Keratinocyte (primary cell): ENCODE data around the gene ASTN2. TPM values are rescaled to one million over a fixed set of nuclear protein-coding genes. Genes with fewer than 3 reads are reported as not detected.

ENCODE experiments used
- DNase-seq: peaks from one replicate; pipeline ENCODE4 v3.0.0-alpha.2; 2011; ENCODE audit warnings: low read depth, missing footprints, low spot score
- FAIRE-seq: peaks from 2 replicates; lab custom pipeline; 2011; peaks lifted over from hg19 to GRCh38; lab: Jason Lieb, UNC
- H2AFZ ChIP-seq: 2 replicates; pipeline ENCODE4 v1.6.0; 2012; ENCODE audit warnings: low read length, control low read depth, inconsistent platforms; ENCODE audit not compliant: control insufficient read depth
- H3K27ac ChIP-seq: 2 replicates; pipeline ENCODE4 v1.5.1; 2011; ENCODE audit warnings: low read length; ENCODE audit not compliant: control insufficient read depth, insufficient read depth
- H3K27me3 ChIP-seq: 3 replicates; pipeline ENCODE4 v1.6.0; 2011; ENCODE audit warnings: low read length; ENCODE audit not compliant: control insufficient read depth, insufficient read depth; ENCODE audit errors: extremely low read depth
- H3K36me3 ChIP-seq, 2 experiments: 2 replicates in 1 of 2; 3 replicates in 1 of 2; pipeline ENCODE4 v1.5.1; 2011; ENCODE audit warnings: low read length in 2 of 2, mild to moderate bottlenecking in 1 of 2; ENCODE audit not compliant: control insufficient read depth in 2 of 2, insufficient read depth in 2 of 2; ENCODE audit errors: extremely low read depth in 1 of 2
- H3K4me1 ChIP-seq: 3 replicates; pipeline ENCODE4 v1.5.1; 2011; ENCODE audit warnings: low read length; ENCODE audit not compliant: control insufficient read depth, insufficient read depth; ENCODE audit errors: extremely low read depth
- H3K4me2 ChIP-seq: 3 replicates; pipeline ENCODE4 v1.6.0; 2011; ENCODE audit warnings: low read depth, low read length; ENCODE audit not compliant: control insufficient read depth, insufficient read depth; ENCODE audit errors: extremely low read depth
- H3K4me3 ChIP-seq, 3 experiments: fragments of 200-600 bp in 1 of 3; sonication (generic) in 1 of 3; 2 replicates in 2 of 3; 3 replicates in 1 of 3; pipeline ENCODE4 v1.5.1; 2011 to 2016; ENCODE audit warnings: low read length in 3 of 3, mild to moderate bottlenecking in 3 of 3, control low read depth in 2 of 3, inconsistent platforms in 1 of 3, low read depth in 1 of 3, mixed read lengths in 1 of 3, mixed run types in 1 of 3, moderate library complexity in 1 of 3; ENCODE audit not compliant: control insufficient read depth in 2 of 3, insufficient read depth in 2 of 3; ENCODE audit errors: extremely low read depth in 1 of 3
- H3K79me2 ChIP-seq: 2 replicates; pipeline ENCODE4 v1.6.0; 2012; ENCODE audit warnings: low read length; ENCODE audit not compliant: control insufficient read depth, insufficient read depth
- H3K9ac ChIP-seq: 3 replicates; pipeline ENCODE4 v1.6.0; 2011; ENCODE audit warnings: low read length; ENCODE audit not compliant: control insufficient read depth, insufficient read depth; ENCODE audit errors: extremely low read depth
- H3K9me1 ChIP-seq: 3 replicates; pipeline ENCODE4 v1.6.0; 2011; ENCODE audit warnings: low read length; ENCODE audit not compliant: control insufficient read depth, insufficient read depth; ENCODE audit errors: extremely low read depth
- H3K9me3 ChIP-seq: 2 replicates; pipeline ENCODE4 v1.5.1; 2012; ENCODE audit warnings: low read depth, low read length; ENCODE audit not compliant: control insufficient read depth
- H4K20me1 ChIP-seq: 3 replicates; pipeline ENCODE4 v1.6.0; 2011; ENCODE audit warnings: low read length; ENCODE audit not compliant: control insufficient read depth, insufficient read depth; ENCODE audit errors: extremely low read depth
- CTCF ChIP-seq, 3 experiments: IDR thresholded peaks in 1 of 3; conservative IDR thresholded peaks in 1 of 3; optimal IDR thresholded peaks in 1 of 3; 2 replicates in 2 of 3; 3 replicates in 1 of 3; pipeline versions ENCODE3 to v1.5.1; 2011; ENCODE audit warnings: low read length in 3 of 3, mild to moderate bottlenecking in 3 of 3, moderate library complexity in 2 of 3, control low read depth in 1 of 3, inconsistent platforms in 1 of 3; ENCODE audit not compliant: insufficient read depth in 2 of 3; ENCODE audit errors: extremely low read depth in 1 of 3
- EZH2 ChIP-seq: IDR thresholded peaks from one replicate; pipeline ENCODE4 v1.6.1; 2012; ENCODE audit warnings: inconsistent platforms, mild to moderate bottlenecking, low read length, moderate library complexity
- dilution Hi-C: fragments of 300-500 bp; cut with MboI; formaldehyde crosslinking; loops from one replicate; pipeline ENCODE4 v1.7.0; 2020; ENCODE audit warnings: low sequenced_read_pairs; ENCODE audit not compliant: extremely low pct_ligation_motif_present
- polyA plus RNA-seq, 5 experiments: library from polyadenylated mRNA; depleted of rRNA in 3 of 5; stranded (reverse) in 3 of 5; stranded (forward) in 1 of 5; unstranded in 1 of 5; fragments of >200 nt; gene quantifications; 1 replicate in 1 of 5; 2 replicates in 3 of 5; 3 replicates in 1 of 5; pipeline versions ENCODE4 v1.2.1 to v1.2.3, GENCODE V29; 2011 to 2012; ENCODE audit warnings: missing spikeins in 2 of 5, low read depth in 1 of 5, low replicate concordance in 1 of 5

The ASTN2 gene
- polyA plus RNA-seq, 1 donor (not counting 4 experiments of a cell fraction or from before 2014, with no cell fraction given): 0.31 TPM

- Histone ChIP-seq H3K9me3 (no peaks in the 10 kb centered on the region), H3K9me1 (no peaks in the 10 kb centered on the region), H3K79me2 (no peaks in the 10 kb centered on the region), H3K36me3 (no peaks in the 10 kb centered on the region), H3K9ac (no peak overlapping the region), H3K27me3 (no peaks in the 10 kb centered on the region), H3K4me3 (no peak overlapping the region), H3K4me1 (peaks cover 6% of the 10 kb centered on the region), H3K4me2 (no peak overlapping the region), H4K20me1 (no peaks in the 10 kb centered on the region), H3K27ac (no peak overlapping the region), H2AFZ (no peak overlapping the region)
- FAIRE-seq (no peak), DNase-seq (no peak)
- dilution Hi-C loops: no loop called here
- TF ChIP-seq EZH2 (no peak), CTCF (optimal IDR thresholded peaks at IDR 0.05 in 1 of 3, IDR thresholded peaks at IDR 0.05 in 1 of 3, conservative IDR thresholded peaks at IDR 0.05 in 1 of 3; ENCODE audit: extremely low read depth in 1 of 3, insufficient read depth in 2 of 3, low read length in 3 of 3) (no peak)
Observed at GRCh38 chr9:116380496-116380995, 1034.3 kb downstream of the ASTN2 start.

GRCh38 chr9:116379821-116380220 is 1035.0 kb downstream of the ASTN2 start:
- Histone ChIP-seq H3K4me3 (no peak overlapping the region), H3K79me2 (no peaks in the 10 kb centered on the region), H4K20me1 (no peaks in the 10 kb centered on the region), H3K9me3 (no peaks in the 10 kb centered on the region), H3K27me3 (no peaks in the 10 kb centered on the region), H2AFZ (no peak overlapping the region), H3K4me1 (peaks cover 6% of the 10 kb centered on the region), H3K9me1 (no peaks in the 10 kb centered on the region), H3K9ac (no peak overlapping the region), H3K27ac (no peak overlapping the region), H3K36me3 (no peaks in the 10 kb centered on the region), H3K4me2 (no peak overlapping the region)
- dilution Hi-C loops: no loop called here
- FAIRE-seq: no peak
- TF ChIP-seq EZH2 (no peak), CTCF (optimal IDR thresholded peaks at IDR 0.05 in 1 of 3, IDR thresholded peaks at IDR 0.05 in 1 of 3, conservative IDR thresholded peaks at IDR 0.05 in 1 of 3; ENCODE audit: extremely low read depth in 1 of 3, insufficient read depth in 2 of 3, low read length in 3 of 3) (no peak)
- no peak for DNase-seq
